GM12801 (cell line): Measurements from ENCODE around the gene STYXL1.

Source experiments
- CTCF ChIP-seq: IDR thresholded peaks from one replicate; pipeline ENCODE4 v1.5.1; 2011; ENCODE audit warnings: control low read depth; ENCODE audit not compliant: insufficient read length; ENCODE audit errors: extremely low read depth

The STYXL1 gene

DNA sequence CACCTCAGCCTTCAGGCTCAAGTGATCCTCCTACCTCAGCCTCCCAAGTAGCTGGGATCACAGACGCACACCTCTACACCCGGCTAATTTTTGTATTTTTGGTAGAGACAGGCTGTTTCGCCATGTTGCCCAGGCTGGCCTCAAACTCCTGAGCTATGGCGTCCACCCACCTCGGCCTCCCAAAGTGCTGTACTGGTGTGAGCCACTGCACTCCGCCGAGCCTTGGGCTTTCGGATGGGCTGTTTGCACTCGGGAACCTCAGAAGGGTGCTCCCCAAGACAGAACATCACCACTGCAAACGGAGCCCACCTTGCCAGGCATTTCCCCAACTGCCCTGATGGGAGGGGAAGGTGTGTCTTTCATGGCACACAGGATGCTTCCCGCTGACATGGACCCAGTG lies 80.7 kb downstream of the STYXL1 start:
- no peak for TF ChIP-seq CTCF

DNA sequence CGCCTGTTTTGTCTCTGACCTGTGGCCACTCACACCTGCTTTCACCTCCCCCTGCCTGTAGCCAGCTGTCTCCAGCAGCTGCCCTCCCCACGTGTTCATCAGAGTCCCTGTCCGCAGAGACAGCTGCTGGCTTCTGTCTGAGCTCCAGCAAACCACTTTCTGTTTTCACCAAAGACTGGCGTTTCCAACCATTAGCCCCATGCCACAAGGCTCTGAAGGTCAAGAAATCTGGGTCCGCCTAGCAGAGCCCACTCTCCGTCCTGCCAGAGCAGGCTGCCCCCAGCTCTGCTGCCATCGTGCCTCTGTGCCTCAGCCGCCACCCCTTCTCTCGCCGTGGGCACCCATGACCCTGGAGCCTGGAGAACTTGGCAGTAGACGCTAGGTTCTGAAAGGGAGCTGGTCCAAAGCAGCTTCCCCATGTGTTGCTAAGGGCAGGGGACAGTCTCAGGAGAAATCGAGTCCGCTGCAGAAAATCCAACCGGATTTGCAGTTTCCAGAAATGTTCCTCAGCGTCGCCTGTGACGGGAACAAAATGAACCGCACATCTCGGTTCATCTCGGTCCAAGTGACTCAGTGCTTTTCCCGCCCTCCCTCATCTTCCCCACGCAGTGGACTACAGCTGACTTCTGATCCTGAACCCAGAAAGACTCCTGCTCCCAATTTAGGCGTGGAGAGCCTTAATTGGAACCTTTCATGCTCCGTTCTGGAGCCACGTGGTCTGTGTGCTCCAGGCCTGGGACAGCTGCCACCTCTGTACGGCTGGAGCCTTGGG lies 81.4 kb downstream of the STYXL1 start:
- no peak for TF ChIP-seq CTCF

GRCh38 chr7:75965617-75966016 lies 82.2 kb downstream of the STYXL1 start:
- no peak for TF ChIP-seq CTCF

- no peak for TF ChIP-seq CTCF
Observed at GRCh38 chr7:75963381-75963995, 84.3 kb downstream of the STYXL1 start.

- no peak for TF ChIP-seq CTCF
Observed at GRCh38 chr7:75962607-75963380, 85.0 kb downstream of the STYXL1 start.

DNA sequence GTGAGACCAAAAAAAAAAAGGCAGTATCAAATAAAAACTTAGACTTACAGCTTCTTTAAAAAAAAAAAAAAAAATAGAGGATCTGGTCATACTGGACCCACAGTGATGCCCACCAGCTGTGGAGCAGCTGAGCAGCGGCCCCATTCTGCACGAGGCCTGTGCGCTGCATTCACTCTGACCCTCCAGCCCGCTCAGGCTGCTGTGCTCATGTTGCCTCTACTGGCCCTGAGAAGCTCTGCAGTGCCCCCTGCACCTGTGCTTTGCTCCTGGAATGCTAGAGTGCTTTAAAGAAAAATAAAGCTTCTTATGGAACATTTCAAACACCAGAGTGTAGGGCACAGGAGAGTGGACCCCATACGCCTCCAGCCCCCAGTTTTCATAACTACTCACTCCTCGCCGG lies 86.6 kb downstream of the STYXL1 start:
- TF ChIP-seq CTCF: no peak

- no peak for TF ChIP-seq CTCF
Observed at GRCh38 chr7:75960372-75960771, 87.4 kb downstream of the STYXL1 start.
